ENCODE data around the gene SFT2D2.

Gene SFT2D2

GRCh38 chr1:168213349-168213748, 12.5 kb upstream of the SFT2D2 start:
- TF ChIP-seq ZFX (IDR thresholded peaks at IDR 0.05; ENCODE audit: borderline replicate concordance) (no peak), CTCF (IDR thresholded peaks at IDR 0.05) (no peak)

GRCh38 chr1:168216171-168216570, 9.6 kb upstream of the SFT2D2 start:
- no peak for TF ChIP-seq ZFX (IDR thresholded peaks at IDR 0.05; ENCODE audit: borderline replicate concordance)
- TF ChIP-seq CTCF (IDR thresholded peaks at IDR 0.05): no peak
- no peak overlapping the region for H3K27ac ChIP-seq

More at GRCh38 chr1:168213349-168213748, 12.5 kb upstream of the SFT2D2 start:
- no peak overlapping the region for H3K27ac ChIP-seq

GRCh38 chr1:168217664-168218063, 8.1 kb upstream of the SFT2D2 start:
- TF ChIP-seq ZFX (IDR thresholded peaks at IDR 0.05; ENCODE audit: borderline replicate concordance) (no peak), CTCF (IDR thresholded peaks at IDR 0.05) (no peak)
- H3K27ac ChIP-seq: no peak overlapping the region

- no peak for TF ChIP-seq CTCF (IDR thresholded peaks at IDR 0.05)
- TF ChIP-seq ZFX (IDR thresholded peaks at IDR 0.05; ENCODE audit: borderline replicate concordance): no peak
- no peak overlapping the region for H3K27ac ChIP-seq
Observed at GRCh38 chr1:168218658-168219057, 7.1 kb upstream of the SFT2D2 start.

GRCh38 chr1:168220470-168220871, 5.3 kb upstream of the SFT2D2 start:
- H3K27ac ChIP-seq: no peak overlapping the region
- TF ChIP-seq ZFX (IDR thresholded peaks at IDR 0.05; ENCODE audit: borderline replicate concordance): no peak
- TF ChIP-seq CTCF (IDR thresholded peaks at IDR 0.05): no peak

GRCh38 chr1:168221275-168221674, 4.5 kb upstream of the SFT2D2 start:
- TF ChIP-seq ZFX (IDR thresholded peaks at IDR 0.05; ENCODE audit: borderline replicate concordance) (no peak), CTCF (IDR thresholded peaks at IDR 0.05) (no peak)
- H3K27ac ChIP-seq: no peak overlapping the region

- no peak overlapping the region for H3K27ac ChIP-seq
- TF ChIP-seq ZFX (IDR thresholded peaks at IDR 0.05; ENCODE audit: borderline replicate concordance) (no peak), CTCF (IDR thresholded peaks at IDR 0.05) (no peak)
Observed at GRCh38 chr1:168223261-168223660, 2.5 kb upstream of the SFT2D2 start.
